Fibroblast of villous mesenchyme (primary cell): ENCODE measurements around the gene SLC35A2. TPM values are rescaled to one million over a fixed set of nuclear protein-coding genes. Genes with fewer than 3 reads are reported as not detected.
"Not testable (repeated sequence)": the region's sequence is repeated elsewhere in the genome, so short reads cannot be mapped to it uniquely, and the experiment has no call there.

Experiments used
- DNase-seq: peaks from one replicate; pipeline ENCODE4 v3.0.0-alpha.2; 2010; ENCODE audit warnings: low read depth
- H3K4me3 ChIP-seq: 2 replicates; pipeline ENCODE4 v1.5.1; 2011; ENCODE audit warnings: low read depth, mild to moderate bottlenecking, low read length
- CTCF ChIP-seq: IDR thresholded peaks from 2 replicates; pipeline ENCODE4 v1.5.1; 2012; ENCODE audit warnings: low read depth, mild to moderate bottlenecking, low read length; ENCODE audit not compliant: insufficient read depth
- small RNA-seq: library from RNA; depleted of rRNA; stranded (forward); fragments of <200 nt; gene quantifications from one replicate; pipeline ENCODE3, GENCODE V24; 2012
- total RNA-seq: library from RNA; depleted of rRNA; stranded (reverse); fragments of >200 nt; gene quantifications from 2 replicates; pipeline ENCODE4 v1.2.3, GENCODE V29; 2012

SLC35A2 gene
- total RNA-seq, 1 donor, result 25.5 TPM

- peak; percentile 84 for DNase-seq
- TF ChIP-seq CTCF, result no peak
- no peak overlapping the region for H3K4me3 ChIP-seq
Observed at GRCh38 chrX:48864210-48864609, 47.2 kb downstream of the SLC35A2 start.

GRCh38 chrX:48854898-48855297, 56.5 kb downstream of the SLC35A2 start:
- no peak overlapping the region for H3K4me3 ChIP-seq
- DNase-seq, result peak; percentile 17
- TF ChIP-seq CTCF, result peak; percentile 58

- not testable (repeated sequence) for H3K4me3 ChIP-seq, DNase-seq
Observed at GRCh38 chrX:48854121-48854804, 57.2 kb downstream of the SLC35A2 start.

GRCh38 chrX:48853494-48853893, 58.0 kb downstream of the SLC35A2 start:
- not testable (repeated sequence) for H3K4me3 ChIP-seq, DNase-seq

Small RNA genes lying within 50 kb of the gene (small RNA-seq; reads per million reads assigned to genes)
- gene RNU6-722P, result not detected

Other genes starting within 250 kb of the SLC35A2 start
- under 0.01 TPM in 1 of 2 replicates, not detected in the other for gene WAS, start 227.8 kb downstream of the SLC35A2 start, total RNA-seq
- gene SUV39H1, start 214.9 kb downstream of the SLC35A2 start, total RNA-seq, result 4.8 and 5.6 TPM in 2 replicates
- gene GLOD5, start 149.9 kb downstream of the SLC35A2 start, total RNA-seq, result not detected in 2 replicates
- not detected in 2 replicates for gene GATA1, start 125.1 kb downstream of the SLC35A2 start, total RNA-seq
- 22.5 and 29.4 TPM in 2 replicates for gene HDAC6, start 109.6 kb downstream of the SLC35A2 start, total RNA-seq
- not detected in 2 replicates for gene ERAS, start 85.1 kb downstream of the SLC35A2 start, total RNA-seq
- gene PCSK1N, start 76.0 kb downstream of the SLC35A2 start, total RNA-seq, result 0.32 TPM in 1 of 2 replicates, not detected in the other
- 39.3 and 47.7 TPM in 2 replicates for gene TIMM17B, start 13.9 kb downstream of the SLC35A2 start, total RNA-seq
- 27.2 and 38.3 TPM in 2 replicates for gene PQBP1, start 13.7 kb downstream of the SLC35A2 start, total RNA-seq
- gene PIM2, start 7.4 kb upstream of the SLC35A2 start, total RNA-seq, result 4.5 and 12.5 TPM in 2 replicates
- 24.2 and 28.5 TPM in 2 replicates for gene OTUD5, start 46.0 kb upstream of the SLC35A2 start, total RNA-seq
- 0.32 and 2.6 TPM in 2 replicates for gene KCND1, start 60.2 kb upstream of the SLC35A2 start, total RNA-seq
- 14.2 and 14.5 TPM in 2 replicates for gene GRIPAP1, start 90.6 kb upstream of the SLC35A2 start, total RNA-seq
- 37.1 and 45.1 TPM in 2 replicates for gene TFE3, start 131.7 kb upstream of the SLC35A2 start, total RNA-seq
- 0.86 and 0.97 TPM in 2 replicates for gene CCDC120, start 147.4 kb upstream of the SLC35A2 start, total RNA-seq
- 12.6 and 15.1 TPM in 2 replicates for gene PRAF2, start 162.4 kb upstream of the SLC35A2 start, total RNA-seq
- gene WDR45, start 168.2 kb upstream of the SLC35A2 start, total RNA-seq, result 46.6 and 56.0 TPM in 2 replicates
- gene GPKOW, start 212.1 kb upstream of the SLC35A2 start, total RNA-seq, result 13.0 and 15.5 TPM in 2 replicates